Kidney glomerular epithelial cell (primary cell): ENCODE measurements around the gene RIPOR2.
"Not testable (repeated sequence)": the region's sequence is repeated elsewhere in the genome, so short reads cannot be mapped to it uniquely, and the experiment has no call there.

Experiments used
- DNase-seq: peaks from one replicate; lab custom pipeline; 2025; lab: John Stamatoyannopoulos, UW

Gene RIPOR2

GRCh38 chr6:24763578-24763977 lies 172.2 kb downstream of the RIPOR2 start:
- DNase-seq: no peak

GRCh38 chr6:24761851-24762250 lies 173.9 kb downstream of the RIPOR2 start:
- DNase-seq: no peak

GRCh38 chr6:24761193-24761835 lies 174.4 kb downstream of the RIPOR2 start:
- DNase-seq: no peak

- no peak for DNase-seq
These were observed 175.6 kb downstream of the RIPOR2 start for GRCh38 chr6:24760210-24760609.

- DNase-seq: no peak
These were observed 176.0 kb downstream of the RIPOR2 start for GRCh38 chr6:24759718-24760117.

GRCh38 chr6:24757611-24758010 lies 178.1 kb downstream of the RIPOR2 start:
- no peak for DNase-seq

- no peak for DNase-seq
These were observed 180.5 kb downstream of the RIPOR2 start for GRCh38 chr6:24755279-24755678.

- DNase-seq: not testable (repeated sequence)
These were observed 181.4 kb downstream of the RIPOR2 start for GRCh38 chr6:24754378-24754777.
